Lung (tissue), 12 donors: ENCODE results near the gene ADCYAP1R1. TPM values are rescaled to one million over a fixed set of nuclear protein-coding genes. Genes with fewer than 3 reads are reported as not detected.

Experiments used
- ATAC-seq: fragments of 200-7000 bp; cut with Tn5 transposase; one replicate; pipeline ENCODE4 v1.9.1; 2020; ENCODE audit warnings: moderate number of reproducible peaks; ENCODE audit not compliant: insufficient read depth, low FRiP score
- DNase-seq, 3 donors: peaks; one replicate each; pipeline ENCODE4 v3.0.0-alpha.2; 2013 to 2017
- H3K27ac ChIP-seq, 2 donors: one replicate each; pipeline ENCODE4 v1.5.1; 2013; ENCODE audit warnings: mild to moderate bottlenecking in 2 of 2, moderate library complexity in 2 of 2, control low read depth in 1 of 2, inconsistent platforms in 1 of 2, low read depth in 1 of 2, low read length in 1 of 2
- H3K27me3 ChIP-seq, 3 donors: one replicate each; pipeline ENCODE4 v1.5.1; 2013; ENCODE audit warnings: low read length in 2 of 3; ENCODE audit not compliant: control insufficient read depth in 3 of 3, insufficient read depth in 3 of 3
- H3K36me3 ChIP-seq, 4 donors: one replicate each; pipeline ENCODE4 v1.5.1; 2013; ENCODE audit warnings: low read length in 4 of 4, mild to moderate bottlenecking in 1 of 4, moderate library complexity in 1 of 4; ENCODE audit not compliant: control insufficient read depth in 4 of 4, insufficient read depth in 4 of 4
- H3K4me1 ChIP-seq, 5 donors: one replicate each; pipeline ENCODE4 v1.5.1; 2013; ENCODE audit warnings: low read length in 5 of 5, mild to moderate bottlenecking in 2 of 5, moderate library complexity in 1 of 5; ENCODE audit not compliant: control insufficient read depth in 5 of 5, insufficient read depth in 5 of 5
- H3K4me3 ChIP-seq: one replicate; pipeline ENCODE4 v1.5.1; 2013; ENCODE audit warnings: mild to moderate bottlenecking, control low read depth, moderate library complexity
- H3K9ac ChIP-seq, 2 donors: one replicate each; pipeline ENCODE4 v1.5.1; 2013; ENCODE audit warnings: low read length in 2 of 2, control low read depth in 1 of 2; ENCODE audit not compliant: insufficient read depth in 1 of 2
- H3K9me3 ChIP-seq, 4 donors: one replicate each; pipeline ENCODE4 v1.5.1; 2013; ENCODE audit warnings: low read length in 3 of 4, mild to moderate bottlenecking in 1 of 4, moderate library complexity in 1 of 4; ENCODE audit not compliant: control insufficient read depth in 4 of 4, insufficient read depth in 3 of 4
- WGBS, 2 donors: extraction: QIAGEN DNeasy Blood & Tissue Kit; methylation state at CpG; one replicate each; pipeline ENCODE4 v1.1.7; 2013; 5-methylcytosine and 5-hydroxymethylcytosine counted together
- polyA plus RNA-seq, 2 donors: library from polyadenylated mRNA; stranded (reverse); fragments of 200-250 nt; gene quantifications; one replicate each; pipeline ENCODE4 v1.2.1, GENCODE V29; 2013
- total RNA-seq, 2 donors: library from RNA; depleted of rRNA in 1 of 2; stranded (reverse); fragments of >200 nt in 1 of 2; gene quantifications; one replicate each; pipeline ENCODE4 v1.2.1, GENCODE V29; 2014 to 2021
- TF ChIP-seq, protein P1 (sequence below): IDR thresholded peaks from 2 replicates; pipeline ENCODE4 v1.5.1; 2012; ENCODE audit warnings: mild to moderate bottlenecking; ENCODE audit errors: control extremely low read depth, extremely low read depth
- donor health status: control.
- donor health status: control.
- donor health status: Bipolar disorder and iron deficiency.
- donor health status: healthy.
- donor health status: DM: yes; HTN: yes; CAD: no.

The ADCYAP1R1 gene
- total and polyA plus RNA-seq, 4 donors, result 0.14 to 1.00 (median 0.39) TPM

DNA sequence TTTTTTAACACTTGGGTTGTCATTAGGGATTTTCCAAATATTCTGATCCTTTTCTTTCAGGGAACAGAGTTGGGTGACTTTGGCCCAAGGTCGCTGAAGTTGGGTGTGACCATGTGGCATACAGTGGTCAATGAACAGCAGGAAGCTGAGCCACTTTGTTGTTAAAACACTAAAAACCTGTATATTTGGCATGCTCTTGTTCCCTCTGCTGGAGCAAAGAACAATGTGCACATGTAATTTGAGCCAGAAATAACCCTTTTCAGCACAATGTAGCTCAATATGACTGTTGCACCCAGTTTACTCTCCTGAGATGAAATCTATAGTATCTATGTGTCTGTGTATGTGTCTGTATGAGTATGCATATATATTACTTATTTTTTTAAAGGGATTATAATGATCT is 74.9 kb downstream of the ADCYAP1R1 start:
- Histone ChIP-seq H3K9ac (no peak overlapping the region), H3K4me1 (peaks cover 0 to 6% (median 2%) of the 10 kb centered on the region in 5 donors), H3K9me3 (peaks cover 0 to 2% (median 0%) of the 10 kb centered on the region in 4 donors), H3K36me3 (no peaks in the 10 kb centered on the region), H3K27me3 (no peaks in the 10 kb centered on the region), H3K4me3 (no peak overlapping the region), H3K27ac (no peak overlapping the region)
- 67 to 69% methylated on average over 1 of the region's 1 CpG for WGBS, 2 donors
- DNase-seq, result peak in 2 of 3 donors; percentile 33 to 46
- TF ChIP-seq, protein P1, sequence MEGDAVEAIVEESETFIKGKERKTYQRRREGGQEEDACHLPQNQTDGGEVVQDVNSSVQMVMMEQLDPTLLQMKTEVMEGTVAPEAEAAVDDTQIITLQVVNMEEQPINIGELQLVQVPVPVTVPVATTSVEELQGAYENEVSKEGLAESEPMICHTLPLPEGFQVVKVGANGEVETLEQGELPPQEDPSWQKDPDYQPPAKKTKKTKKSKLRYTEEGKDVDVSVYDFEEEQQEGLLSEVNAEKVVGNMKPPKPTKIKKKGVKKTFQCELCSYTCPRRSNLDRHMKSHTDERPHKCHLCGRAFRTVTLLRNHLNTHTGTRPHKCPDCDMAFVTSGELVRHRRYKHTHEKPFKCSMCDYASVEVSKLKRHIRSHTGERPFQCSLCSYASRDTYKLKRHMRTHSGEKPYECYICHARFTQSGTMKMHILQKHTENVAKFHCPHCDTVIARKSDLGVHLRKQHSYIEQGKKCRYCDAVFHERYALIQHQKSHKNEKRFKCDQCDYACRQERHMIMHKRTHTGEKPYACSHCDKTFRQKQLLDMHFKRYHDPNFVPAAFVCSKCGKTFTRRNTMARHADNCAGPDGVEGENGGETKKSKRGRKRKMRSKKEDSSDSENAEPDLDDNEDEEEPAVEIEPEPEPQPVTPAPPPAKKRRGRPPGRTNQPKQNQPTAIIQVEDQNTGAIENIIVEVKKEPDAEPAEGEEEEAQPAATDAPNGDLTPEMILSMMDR, result no peak
- ATAC-seq, result no peak

- ATAC-seq (no peak), DNase-seq (peak in 1 of 3 donors; percentile 15)
- Histone ChIP-seq H3K4me1 (peaks cover 0 to 6% (median 0%) of the 10 kb centered on the region in 5 donors), H3K27me3 (no peaks in the 10 kb centered on the region), H3K4me3 (no peak overlapping the region), H3K36me3 (no peaks in the 10 kb centered on the region), H3K9me3 (peaks cover 0 to 2% (median 0%) of the 10 kb centered on the region in 4 donors), H3K27ac (no peak overlapping the region), H3K9ac (no peak overlapping the region)
- 85 to 90% methylated on average over 3 of the region's 3 CpGs for WGBS, 2 donors
- TF ChIP-seq, protein P1, result no peak
Observed at GRCh38 chr7:31129067-31129466, 77.0 kb downstream of the ADCYAP1R1 start.

- Histone ChIP-seq H3K9me3 (no peaks in the 10 kb centered on the region), H3K4me1 (peaks cover 0 to 4% (median 0%) of the 10 kb centered on the region in 5 donors), H3K27ac (no peak overlapping the region), H3K36me3 (no peaks in the 10 kb centered on the region), H3K4me3 (no peak overlapping the region), H3K27me3 (no peaks in the 10 kb centered on the region), H3K9ac (no peak overlapping the region)
- WGBS, 2 donors, result 61 to 81% methylated on average over 3 of the region's 3 CpGs
- ATAC-seq (no peak), DNase-seq (no peak)
- TF ChIP-seq, protein P1, result no peak
Observed at GRCh38 chr7:31133497-31133896, 81.4 kb downstream of the ADCYAP1R1 start.
